Measurements from ENCODE around the gene PDE5A. TPM values are rescaled to one million over a fixed set of nuclear protein-coding genes. Genes with fewer than 3 reads are reported as not detected.

Gene PDE5A
- total RNA-seq, 1 experiment from 2014 or later, result 8.5 TPM

DNA sequence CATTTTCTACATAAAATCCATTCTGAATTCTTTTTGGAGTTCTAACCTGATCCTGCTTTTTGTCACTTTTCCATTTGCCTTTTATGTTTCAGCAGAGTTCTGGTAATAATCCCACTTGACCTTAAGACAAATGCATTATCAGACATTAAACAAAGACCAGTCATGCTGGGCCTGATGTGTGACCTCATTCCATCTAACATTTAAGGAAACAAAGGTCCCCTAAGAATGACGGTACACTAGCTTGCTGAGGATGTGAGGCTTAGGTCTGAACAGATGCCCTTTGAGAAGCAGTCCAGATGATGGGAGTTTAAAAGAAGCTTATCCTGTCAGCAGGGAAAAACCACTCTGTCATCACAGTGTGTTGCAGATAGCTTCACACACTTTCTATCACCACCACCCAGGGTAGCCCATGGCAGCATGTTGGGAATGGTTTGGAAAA, 38.1 kb upstream of the PDE5A start:
- H3K4me3 ChIP-seq, result no peak overlapping the region
- no peaks in the 10 kb centered on the region for H3K9me2 ChIP-seq (ENCODE audit: insufficient read depth)
- DNase-seq, result no peak
- intact Hi-C loops (cut with micrococcal nuclease; ENCODE audit: unreplicated experiment), result no loop called here
- no peaks in the 10 kb centered on the region for H3F3A ChIP-seq (ENCODE audit: insufficient read depth, low read depth)
- POLR2A ChIA-PET (ENCODE audit: unreplicated experiment), result no interaction called here
- H3K36me3 ChIP-seq (ENCODE audit: low read depth), result no peaks in the 10 kb centered on the region
- no peak overlapping the region for H2AFZ ChIP-seq
- no peaks in the 10 kb centered on the region for H3K4me1 ChIP-seq (replicated peaks; ENCODE audit: insufficient read depth)
- no peak overlapping the region for H3K4me2 ChIP-seq
- H3K79me2 ChIP-seq (ENCODE audit: low read depth), result no peaks in the 10 kb centered on the region
- H3K27ac ChIP-seq, result no peak overlapping the region
- no peak for TF ChIP-seq CTCF (conservative IDR thresholded peaks at IDR 0.05)
- no TSS peak for BruUV-seq (replicated peaks)
- no peaks in the 10 kb centered on the region; the same call in 1 of the 2 replicates for H3K9me3 ChIP-seq (ENCODE audit: insufficient read depth, low read depth)
- no peaks in the 10 kb centered on the region for H4K20me1 ChIP-seq (ENCODE audit: insufficient read depth)
- CTCF ChIA-PET, result no interaction called here
- no peaks in the 10 kb centered on the region for H3K27me3 ChIP-seq (ENCODE audit: insufficient read depth, low read depth)

DNA sequence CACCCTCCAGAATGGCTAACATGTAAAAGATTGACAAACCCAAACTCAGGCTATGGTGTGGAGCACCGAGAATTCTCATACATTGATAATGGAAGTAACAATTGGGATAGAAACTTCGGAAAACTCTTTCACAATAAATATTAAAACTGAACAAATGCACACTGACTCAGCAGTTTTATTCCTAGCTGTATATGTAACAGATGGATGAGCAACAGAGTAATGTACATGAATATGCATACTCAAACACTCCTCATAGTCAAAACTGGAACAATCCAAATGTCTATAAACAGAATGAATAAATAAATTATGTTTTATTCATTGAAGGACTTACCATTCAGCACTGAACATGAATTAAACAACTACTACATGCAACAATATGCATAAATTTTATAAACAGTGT, 37.1 kb upstream of the PDE5A start:
- Histone ChIP-seq H3K4me1 (replicated peaks; ENCODE audit: insufficient read depth) (no peaks in the 10 kb centered on the region), H3K4me2 (no peak overlapping the region), H4K20me1 (ENCODE audit: insufficient read depth) (no peaks in the 10 kb centered on the region), H3K27ac (no peak overlapping the region), H3K9me2 (ENCODE audit: insufficient read depth) (no peaks in the 10 kb centered on the region), H3K79me2 (ENCODE audit: low read depth) (no peaks in the 10 kb centered on the region), H2AFZ (no peak overlapping the region), H3F3A (ENCODE audit: insufficient read depth, low read depth) (no peaks in the 10 kb centered on the region), H3K27me3 (ENCODE audit: insufficient read depth, low read depth) (no peaks in the 10 kb centered on the region), H3K4me3 (no peak overlapping the region), H3K9me3 (ENCODE audit: insufficient read depth, low read depth) (no peaks in the 10 kb centered on the region; the same call in 1 of the 2 replicates), H3K36me3 (ENCODE audit: low read depth) (no peaks in the 10 kb centered on the region)
- intact Hi-C loops (cut with micrococcal nuclease; ENCODE audit: unreplicated experiment), result no loop called here
- DNase-seq, result no peak
- BruUV-seq (replicated peaks), result no TSS peak
- POLR2A ChIA-PET (ENCODE audit: unreplicated experiment), result no interaction called here
- CTCF ChIA-PET, result no interaction called here
- no peak for TF ChIP-seq EZH2 (IDR thresholded peaks at IDR 0.05; ENCODE audit: low read depth)
- no peak for TF ChIP-seq CTCF (conservative IDR thresholded peaks at IDR 0.05)

- no peak overlapping the region for H2AFZ ChIP-seq
- TF ChIP-seq EZH2 (IDR thresholded peaks at IDR 0.05; ENCODE audit: low read depth) (no peak), CTCF (conservative IDR thresholded peaks at IDR 0.05) (no peak)
- no peak overlapping the region for H3K4me3 ChIP-seq
- H3K79me2 ChIP-seq (ENCODE audit: low read depth), result no peaks in the 10 kb centered on the region
- no peaks in the 10 kb centered on the region for H3K27me3 ChIP-seq (ENCODE audit: insufficient read depth, low read depth)
- H3K9me3 ChIP-seq (ENCODE audit: insufficient read depth, low read depth), result no peaks in the 10 kb centered on the region; the same call in 1 of the 2 replicates
- no peak overlapping the region for H3K27ac ChIP-seq
- BruUV-seq (replicated peaks), result no TSS peak
- no peaks in the 10 kb centered on the region for H4K20me1 ChIP-seq (ENCODE audit: insufficient read depth)
- no peaks in the 10 kb centered on the region for H3K4me1 ChIP-seq (replicated peaks; ENCODE audit: insufficient read depth)
- POLR2A ChIA-PET (ENCODE audit: unreplicated experiment), result no interaction called here
- no peak overlapping the region for H3K4me2 ChIP-seq
- CTCF ChIA-PET, result no interaction called here
- H3K9me2 ChIP-seq (ENCODE audit: insufficient read depth), result no peaks in the 10 kb centered on the region
- DNase-seq, result no peak
- H3F3A ChIP-seq (ENCODE audit: insufficient read depth, low read depth), result no peaks in the 10 kb centered on the region
- no peaks in the 10 kb centered on the region for H3K36me3 ChIP-seq (ENCODE audit: low read depth)
- intact Hi-C loops (cut with micrococcal nuclease; ENCODE audit: unreplicated experiment), result no loop called here
These were observed 35.7 kb upstream of the PDE5A start for GRCh38 chr4:119664168-119664907.

Measured in PC-9 (cell line).